Suprapubic skin (tissue), 4 donors: ENCODE measurements around the gene CADM1. TPM values are rescaled to one million over a fixed set of nuclear protein-coding genes. Genes with fewer than 3 reads are reported as not detected.

Source experiments
- DNase-seq, 2 donors: peaks; one replicate each; pipeline ENCODE4 v3.0.0-alpha.2; 2019; ENCODE audit warnings: low spot score in 2 of 2
- H3K27ac ChIP-seq: fragments of 200-600 bp; sonication (generic); one replicate; pipeline ENCODE4 v1.5.1; 2019
- H3K27me3 ChIP-seq: fragments of 200-600 bp; sonication (generic); one replicate; pipeline ENCODE4 v1.5.1; 2019
- H3K36me3 ChIP-seq: fragments of 200-600 bp; sonication (generic); one replicate; pipeline ENCODE4 v1.5.1; 2019
- H3K4me1 ChIP-seq: fragments of 200-600 bp; sonication (generic); one replicate; pipeline ENCODE4 v1.5.1; 2019
- H3K4me3 ChIP-seq: fragments of 200-600 bp; sonication (generic); one replicate; pipeline ENCODE4 v1.5.1; 2019; ENCODE audit warnings: mild to moderate bottlenecking
- H3K9me3 ChIP-seq: fragments of 200-600 bp; sonication (generic); one replicate; pipeline ENCODE4 v1.5.1; 2019
- EP300 ChIP-seq: sonication (generic); formaldehyde crosslinking; IDR thresholded peaks from one replicate; pipeline ENCODE4 v1.6.1; 2017; ENCODE audit warnings: antibody characterized with exemption
- POLR2A ChIP-seq, 2 donors: fragments of 450-650 bp; IDR thresholded peaks; one replicate each; pipeline ENCODE4 v1.6.1; 2017; ENCODE audit warnings: antibody characterized with exemption in 2 of 2, mild to moderate bottlenecking in 2 of 2, moderate library complexity in 2 of 2
- POLR2AphosphoS5 ChIP-seq, 3 donors: sonication (generic); formaldehyde crosslinking; IDR thresholded peaks; one replicate each; pipeline ENCODE4 v1.6.1; 2017; ENCODE audit warnings: antibody characterized with exemption in 3 of 3
- WGBS: methylation state at CpG from one replicate; pipeline ENCODE4 v1.1.5; 2018; 5-methylcytosine and 5-hydroxymethylcytosine counted together
- total RNA-seq, 4 donors: library from RNA; depleted of rRNA; stranded (reverse); fragments of >200 nt; gene quantifications; one replicate each; pipeline ENCODE4 v1.1.0, GENCODE V29; 2016
- TF ChIP-seq, protein P1 (sequence below), 2 donors: fragments of 200-600 bp in 1 of 2; fragments of 450-650 bp in 1 of 2; sonication (generic) in 1 of 2; IDR thresholded peaks; one replicate each; pipeline ENCODE4 v1.5.1; 2016 to 2019; ENCODE audit warnings: antibody characterized with exemption in 2 of 2, mild to moderate bottlenecking in 1 of 2, moderate library complexity in 1 of 2

The CADM1 gene
- total RNA-seq, 4 donors from 2014 or later = 13.3 to 26.2 (median 15.3) TPM

- H3K4me1 ChIP-seq = no peaks in the 10 kb centered on the region
- H3K27ac ChIP-seq = no peak overlapping the region
- H3K4me3 ChIP-seq = no peak overlapping the region
- TF ChIP-seq POLR2A (IDR thresholded peaks at IDR 0.05) (no peak), POLR2AphosphoS5 (IDR thresholded peaks at IDR 0.05) (no peak), EP300 (no peak)
- TF ChIP-seq, protein P1, sequence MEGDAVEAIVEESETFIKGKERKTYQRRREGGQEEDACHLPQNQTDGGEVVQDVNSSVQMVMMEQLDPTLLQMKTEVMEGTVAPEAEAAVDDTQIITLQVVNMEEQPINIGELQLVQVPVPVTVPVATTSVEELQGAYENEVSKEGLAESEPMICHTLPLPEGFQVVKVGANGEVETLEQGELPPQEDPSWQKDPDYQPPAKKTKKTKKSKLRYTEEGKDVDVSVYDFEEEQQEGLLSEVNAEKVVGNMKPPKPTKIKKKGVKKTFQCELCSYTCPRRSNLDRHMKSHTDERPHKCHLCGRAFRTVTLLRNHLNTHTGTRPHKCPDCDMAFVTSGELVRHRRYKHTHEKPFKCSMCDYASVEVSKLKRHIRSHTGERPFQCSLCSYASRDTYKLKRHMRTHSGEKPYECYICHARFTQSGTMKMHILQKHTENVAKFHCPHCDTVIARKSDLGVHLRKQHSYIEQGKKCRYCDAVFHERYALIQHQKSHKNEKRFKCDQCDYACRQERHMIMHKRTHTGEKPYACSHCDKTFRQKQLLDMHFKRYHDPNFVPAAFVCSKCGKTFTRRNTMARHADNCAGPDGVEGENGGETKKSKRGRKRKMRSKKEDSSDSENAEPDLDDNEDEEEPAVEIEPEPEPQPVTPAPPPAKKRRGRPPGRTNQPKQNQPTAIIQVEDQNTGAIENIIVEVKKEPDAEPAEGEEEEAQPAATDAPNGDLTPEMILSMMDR (IDR thresholded peaks at IDR 0.05) = no peak
- H3K27me3 ChIP-seq = no peaks in the 10 kb centered on the region
- H3K9me3 ChIP-seq = no peaks in the 10 kb centered on the region
- no peak for DNase-seq
- no peaks in the 10 kb centered on the region for H3K36me3 ChIP-seq
- WGBS = 62% methylated on average over 3 of the region's 3 CpGs
Observed at GRCh38 chr11:115463606-115464005, 40.6 kb downstream of the CADM1 start.

GRCh38 chr11:115462757-115463156, 41.5 kb downstream of the CADM1 start:
- TF ChIP-seq POLR2A (IDR thresholded peaks at IDR 0.05) = no peak
- no peak for TF ChIP-seq EP300
- TF ChIP-seq POLR2AphosphoS5 (IDR thresholded peaks at IDR 0.05) = no peak
- TF ChIP-seq, protein P1 (IDR thresholded peaks at IDR 0.05) = no peak
- H3K9me3 ChIP-seq = no peaks in the 10 kb centered on the region
- DNase-seq = no peak
- no peaks in the 10 kb centered on the region for H3K36me3 ChIP-seq
- WGBS = 93% methylated on average over 1 of the region's 1 CpG
- no peaks in the 10 kb centered on the region for H3K27me3 ChIP-seq
- H3K4me3 ChIP-seq = no peak overlapping the region
- no peak overlapping the region for H3K27ac ChIP-seq
- no peaks in the 10 kb centered on the region for H3K4me1 ChIP-seq

GRCh38 chr11:115462004-115462541, 42.1 kb downstream of the CADM1 start:
- Histone ChIP-seq H3K27me3 (no peaks in the 10 kb centered on the region), H3K36me3 (no peaks in the 10 kb centered on the region), H3K4me1 (no peaks in the 10 kb centered on the region), H3K27ac (no peak overlapping the region), H3K4me3 (no peak overlapping the region), H3K9me3 (no peaks in the 10 kb centered on the region)
- no peak for DNase-seq
- TF ChIP-seq EP300 = no peak
- no peak for TF ChIP-seq POLR2A (IDR thresholded peaks at IDR 0.05)
- TF ChIP-seq, protein P1 (IDR thresholded peaks at IDR 0.05) = no peak
- no peak for TF ChIP-seq POLR2AphosphoS5 (IDR thresholded peaks at IDR 0.05)
- WGBS = 94% methylated on average over 18 of the region's 18 CpGs

DNA sequence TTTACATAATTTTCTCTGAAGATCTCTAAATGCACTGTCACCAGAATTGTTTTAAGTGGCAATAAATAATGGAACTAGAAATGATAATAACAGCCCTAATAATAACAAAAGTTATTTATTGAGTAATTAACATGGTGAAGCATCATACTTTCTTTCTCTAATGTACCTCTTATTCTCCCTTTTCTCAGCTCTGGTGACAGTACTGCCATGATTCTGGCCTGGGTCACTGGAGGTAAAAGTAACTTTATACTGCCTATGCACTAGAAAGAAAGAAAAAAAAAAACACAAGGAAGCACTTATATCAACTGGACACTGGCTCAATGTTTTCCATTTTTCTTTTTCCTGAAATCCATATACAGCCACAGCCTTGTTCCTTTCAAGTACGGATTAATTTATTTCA, 43.7 kb downstream of the CADM1 start:
- H3K9me3 ChIP-seq = no peaks in the 10 kb centered on the region
- no peak overlapping the region for H3K27ac ChIP-seq
- H3K27me3 ChIP-seq = no peaks in the 10 kb centered on the region
- H3K4me3 ChIP-seq = no peak overlapping the region
- 85% methylated on average over 1 of the region's 1 CpG for WGBS
- TF ChIP-seq, protein P1 (IDR thresholded peaks at IDR 0.05) = no peak
- TF ChIP-seq EP300 (no peak), POLR2AphosphoS5 (IDR thresholded peaks at IDR 0.05) (no peak)
- DNase-seq = no peak
- H3K36me3 ChIP-seq = no peaks in the 10 kb centered on the region
- H3K4me1 ChIP-seq = no peaks in the 10 kb centered on the region

GRCh38 chr11:115459563-115459962, 44.7 kb downstream of the CADM1 start:
- Histone ChIP-seq H3K27ac (no peak overlapping the region), H3K9me3 (no peaks in the 10 kb centered on the region), H3K4me1 (no peaks in the 10 kb centered on the region), H3K36me3 (no peaks in the 10 kb centered on the region), H3K27me3 (no peaks in the 10 kb centered on the region), H3K4me3 (no peak overlapping the region)
- no peak for DNase-seq
- TF ChIP-seq, protein P1 (IDR thresholded peaks at IDR 0.05) = no peak
- no peak for TF ChIP-seq POLR2AphosphoS5 (IDR thresholded peaks at IDR 0.05)
- TF ChIP-seq EP300 = no peak
